Immature natural killer cell (primary cell): ENCODE data around the gene FABP3. TPM values are rescaled to one million over a fixed set of nuclear protein-coding genes. Genes with fewer than 3 reads are reported as not detected.

Experiments used
- DNase-seq, 3 donors: peaks; one replicate each; pipeline ENCODE4 v3.0.0; 2022; ENCODE audit warnings: mixed read lengths in 1 of 3
- H3K27ac Mint-ChIP-seq, 6 donors: one replicate each; pipeline ENCODE4 v1.8.0; 2020; ENCODE audit warnings: mixed read lengths in 6 of 6, mild to moderate bottlenecking in 5 of 6, inconsistent platforms in 4 of 6, moderate library complexity in 3 of 6
- H3K27me3 Mint-ChIP-seq, 3 donors: one replicate each; pipeline ENCODE4 v1.8.0; 2020 to 2021; ENCODE audit warnings: low read depth in 3 of 3, mild to moderate bottlenecking in 3 of 3, mixed read lengths in 3 of 3, moderate library complexity in 3 of 3, inconsistent platforms in 1 of 3
- H3K36me3 Mint-ChIP-seq, 3 donors: one replicate each; pipeline ENCODE4 v1.8.0; 2020; ENCODE audit warnings: mixed read lengths in 3 of 3, inconsistent platforms in 2 of 3, mild to moderate bottlenecking in 2 of 3
- H3K4me1 Mint-ChIP-seq, 2 donors: one replicate each; pipeline ENCODE4 v1.8.0; 2020; ENCODE audit warnings: inconsistent platforms in 2 of 2, mild to moderate bottlenecking in 2 of 2, mixed read lengths in 2 of 2, moderate library complexity in 1 of 2
- H3K4me3 Mint-ChIP-seq, 5 donors: one replicate each; pipeline ENCODE4 v1.8.0; 2020; ENCODE audit warnings: mild to moderate bottlenecking in 5 of 5, mixed read lengths in 5 of 5, inconsistent platforms in 3 of 5, moderate library complexity in 3 of 5
- H3K9me3 Mint-ChIP-seq, 6 donors: one replicate each; pipeline ENCODE4 v1.8.0; 2020; ENCODE audit warnings: mild to moderate bottlenecking in 6 of 6, mixed read lengths in 6 of 6, inconsistent platforms in 4 of 6, moderate library complexity in 3 of 6
- polyA plus RNA-seq, 3 donors: library from polyadenylated mRNA; unstranded; fragments of 300-500 nt; fragmentation: Illumina TruSeq; gene quantifications; one replicate each; pipeline ENCODE4 v1.2.3, GENCODE V29; 2021

Gene FABP3
- polyA plus RNA-seq, 3 donors from 2014 or later = not detected

DNA sequence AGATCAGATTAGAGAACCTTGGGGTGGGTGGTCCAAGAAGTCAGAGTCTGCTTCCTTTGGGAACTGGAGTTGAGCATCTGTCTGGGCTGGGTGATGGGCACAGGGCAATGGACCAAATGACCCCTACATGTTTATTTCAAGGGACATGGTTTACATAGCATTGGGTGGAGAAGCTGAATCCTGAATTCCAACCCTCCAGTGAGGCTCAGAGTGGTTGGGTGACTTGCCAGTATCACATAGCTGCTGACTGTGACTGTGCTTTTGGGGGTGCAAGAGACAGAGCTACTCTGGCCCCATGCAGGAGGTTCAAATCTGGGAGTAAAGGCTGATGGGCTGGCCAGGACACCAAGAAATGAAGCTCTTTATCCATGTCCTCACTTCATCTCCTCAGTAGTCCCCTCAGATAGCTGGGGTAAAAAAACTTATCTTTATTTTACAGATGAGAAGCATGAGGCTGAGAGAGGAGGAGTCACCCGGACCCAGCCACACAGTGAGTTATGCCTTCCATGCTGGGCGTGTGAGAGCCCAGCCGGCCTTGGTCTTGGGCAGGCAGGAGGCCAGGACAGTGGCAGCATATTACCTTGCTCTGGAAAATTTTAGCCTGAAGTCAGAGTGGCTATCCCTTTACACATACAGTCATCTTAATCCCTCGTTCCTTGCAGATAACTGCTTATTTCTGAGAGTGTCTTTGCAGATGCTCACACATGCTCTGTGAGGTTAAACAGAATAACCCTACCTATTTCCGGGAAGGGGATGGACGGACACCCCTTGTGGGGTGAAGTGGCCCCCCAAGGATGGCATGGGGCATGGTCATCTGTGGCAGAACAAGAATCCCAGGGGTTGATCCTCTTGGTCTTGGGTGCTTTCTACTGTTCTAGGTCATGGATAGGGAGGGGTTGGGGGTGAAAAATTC, 37.3 kb upstream of the FABP3 start:
- Mint-ChIP-seq H3K27ac (no peak overlapping the region), H3K36me3 (peaks cover 0 to 7% (median 3%) of the 10 kb centered on the region in 3 donors), H3K9me3 (peaks cover 0 to 1% (median 0%) of the 10 kb centered on the region in 6 donors), H3K4me3 (no peak overlapping the region), H3K27me3 (peaks cover 11 to 16% (median 12%) of the 10 kb centered on the region in 3 donors), H3K4me1 (peaks cover 6 to 15% of the 10 kb centered on the region in 2 donors)
- no peak for DNase-seq

DNA sequence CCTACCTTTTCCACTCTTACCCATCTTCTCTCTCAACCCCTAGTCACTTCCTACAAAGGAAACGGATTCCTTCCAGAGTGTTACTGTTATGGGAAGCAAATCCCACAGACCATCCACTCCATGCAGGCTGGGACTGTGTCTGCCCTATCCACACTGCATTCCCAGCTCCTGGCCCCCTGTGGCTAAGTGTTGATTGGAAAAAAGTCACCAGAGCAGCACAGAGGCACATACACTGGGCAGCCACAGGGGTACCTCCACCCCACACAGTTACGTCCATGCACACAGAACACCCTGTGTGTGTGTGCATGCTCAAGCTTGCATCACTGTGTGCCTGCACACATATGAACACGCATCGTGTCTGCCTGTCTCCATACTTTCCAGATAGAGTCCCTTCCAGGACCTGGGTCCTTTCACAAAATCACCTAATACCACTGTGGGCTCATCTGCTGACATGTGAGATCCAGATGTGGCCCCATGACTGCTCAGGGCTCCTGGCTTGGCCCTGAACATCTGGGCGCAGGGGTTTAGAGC, 36.0 kb upstream of the FABP3 start:
- Mint-ChIP-seq H3K36me3 (peaks cover 3 to 7% (median 3%) of the 10 kb centered on the region in 3 donors), H3K27me3 (peaks cover 11 to 20% (median 12%) of the 10 kb centered on the region in 3 donors), H3K27ac (no peak overlapping the region), H3K9me3 (peaks cover 0 to 1% (median 0%) of the 10 kb centered on the region in 6 donors), H3K4me1 (peaks cover 5 to 11% of the 10 kb centered on the region in 2 donors), H3K4me3 (no peak overlapping the region)
- DNase-seq = no peak

DNA sequence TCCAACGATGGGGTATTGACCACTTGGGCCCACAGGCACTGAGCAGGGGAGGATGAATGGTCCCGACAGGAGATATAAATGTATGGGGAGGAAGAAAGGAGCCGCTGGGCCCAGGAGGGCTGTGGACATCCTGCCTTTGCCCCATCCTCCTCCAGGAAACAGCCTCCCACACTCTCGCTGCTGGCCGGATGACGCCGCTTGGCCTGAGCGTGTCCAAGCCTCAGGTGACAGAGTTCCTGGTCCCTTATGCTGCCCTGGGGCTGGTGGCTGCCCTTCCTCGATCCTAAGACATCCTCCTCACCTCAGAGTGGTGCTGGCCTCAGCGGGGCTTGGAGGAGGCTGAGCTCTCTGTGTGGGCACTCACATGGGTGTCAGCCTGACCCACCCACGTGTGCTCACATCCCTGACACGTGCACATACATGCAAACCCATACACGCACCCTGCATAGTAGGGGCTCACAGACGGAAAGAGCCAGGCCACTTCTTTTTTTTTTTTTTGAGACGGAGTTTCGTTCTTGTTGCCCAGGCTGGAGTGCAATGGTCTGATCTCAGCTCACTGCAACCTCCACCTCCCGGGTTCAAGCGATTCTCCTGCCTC, 34.3 kb upstream of the FABP3 start:
- Mint-ChIP-seq H3K27ac (no peak overlapping the region), H3K4me3 (no peak overlapping the region), H3K9me3 (no peaks in the 10 kb centered on the region), H3K27me3 (peaks cover 5 to 16% (median 11%) of the 10 kb centered on the region in 3 donors), H3K4me1 (peaks cover 0 to 1% of the 10 kb centered on the region in 2 donors), H3K36me3 (peaks cover 0 to 3% (median under 1%) of the 10 kb centered on the region in 3 donors)
- no peak for DNase-seq

DNA sequence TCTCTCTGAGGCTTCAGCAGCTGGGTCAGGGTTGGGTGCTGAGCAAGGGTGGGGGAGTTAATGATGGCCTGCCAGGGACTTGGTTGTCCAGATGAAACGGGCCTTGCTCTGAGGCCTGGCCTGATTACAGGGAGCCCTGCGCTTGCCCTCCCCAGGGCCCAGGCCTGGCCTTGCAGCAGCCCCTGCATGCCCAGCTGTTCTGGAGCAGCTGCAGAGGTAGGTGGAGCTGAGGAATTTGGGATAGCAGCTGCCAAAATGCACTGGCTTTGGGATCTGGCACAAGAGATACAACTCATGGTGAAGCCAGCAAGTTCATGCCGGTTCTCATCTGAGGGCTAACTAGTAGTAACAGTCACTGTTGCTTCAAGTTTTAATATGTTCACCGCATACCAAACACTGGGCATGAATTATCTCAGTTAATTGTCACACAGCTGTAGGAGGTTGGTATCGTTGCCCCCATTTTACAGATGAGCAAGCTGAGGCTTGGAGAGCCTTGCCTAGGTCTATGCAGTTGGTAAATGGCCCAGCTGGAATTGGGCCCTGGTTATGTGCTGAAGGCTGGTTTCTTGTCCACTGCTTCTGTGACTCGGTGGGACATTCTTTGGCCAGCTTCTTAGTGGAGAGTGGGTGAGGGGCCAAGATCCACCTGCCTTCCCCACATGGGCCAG, 32.8 kb upstream of the FABP3 start:
- no peak overlapping the region for H3K4me3 Mint-ChIP-seq
- H3K4me1 Mint-ChIP-seq = no peaks in the 10 kb centered on the region
- no peaks in the 10 kb centered on the region for H3K9me3 Mint-ChIP-seq
- no peak for DNase-seq
- peaks cover under 1 to 13% (median 4%) of the 10 kb centered on the region in 3 donors for H3K27me3 Mint-ChIP-seq
- H3K27ac Mint-ChIP-seq = no peak overlapping the region
- H3K36me3 Mint-ChIP-seq = peaks cover 0 to 3% (median 0%) of the 10 kb centered on the region in 3 donors

DNA sequence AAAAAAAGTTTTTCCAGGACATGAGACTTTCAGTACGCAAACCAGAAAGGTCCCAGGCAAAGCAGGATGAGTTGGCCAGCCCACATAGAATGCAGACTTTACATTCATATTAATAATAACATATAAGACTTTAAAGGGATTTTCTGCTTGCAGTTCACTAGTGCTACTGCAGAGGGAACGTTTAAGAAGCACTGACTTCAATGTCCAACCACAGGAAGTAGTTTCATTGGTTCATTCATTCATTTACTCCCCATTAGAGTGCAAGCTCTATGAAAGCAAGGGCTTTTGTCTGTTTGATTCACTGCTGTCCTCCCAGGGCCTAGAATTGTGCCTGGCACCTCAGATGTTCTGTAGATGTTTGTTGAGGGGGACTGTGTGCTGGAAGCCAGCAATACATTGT, 28.4 kb upstream of the FABP3 start:
- Mint-ChIP-seq H3K4me1 (peaks cover 4 to 5% of the 10 kb centered on the region in 2 donors), H3K27ac (no peak overlapping the region), H3K4me3 (no peak overlapping the region), H3K9me3 (no peaks in the 10 kb centered on the region), H3K36me3 (peaks cover 0 to 3% (median 0%) of the 10 kb centered on the region in 3 donors), H3K27me3 (peaks cover 0 to 7% (median 4%) of the 10 kb centered on the region in 3 donors)
- no peak for DNase-seq

DNA sequence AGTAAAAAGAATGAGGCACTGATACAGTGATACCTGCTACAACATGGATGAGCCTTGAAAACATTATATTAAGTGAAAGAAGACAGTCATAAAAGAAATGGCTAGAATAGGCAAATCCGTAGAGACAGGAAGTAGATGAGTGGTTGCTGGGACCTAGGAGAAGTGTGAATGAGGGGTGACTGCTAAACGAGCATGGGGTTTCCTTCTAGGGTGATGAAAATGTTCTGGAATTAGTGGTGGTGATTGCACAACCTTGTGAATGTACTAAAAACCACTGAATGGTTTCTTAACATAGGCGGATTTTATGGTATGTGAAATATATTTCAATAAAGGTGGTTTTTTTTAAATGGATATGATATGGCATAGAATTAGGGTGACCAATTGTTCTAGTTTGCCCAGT, 27.5 kb upstream of the FABP3 start:
- peaks cover 0 to 7% (median 3%) of the 10 kb centered on the region in 3 donors for H3K27me3 Mint-ChIP-seq
- no peak overlapping the region for H3K27ac Mint-ChIP-seq

DNA sequence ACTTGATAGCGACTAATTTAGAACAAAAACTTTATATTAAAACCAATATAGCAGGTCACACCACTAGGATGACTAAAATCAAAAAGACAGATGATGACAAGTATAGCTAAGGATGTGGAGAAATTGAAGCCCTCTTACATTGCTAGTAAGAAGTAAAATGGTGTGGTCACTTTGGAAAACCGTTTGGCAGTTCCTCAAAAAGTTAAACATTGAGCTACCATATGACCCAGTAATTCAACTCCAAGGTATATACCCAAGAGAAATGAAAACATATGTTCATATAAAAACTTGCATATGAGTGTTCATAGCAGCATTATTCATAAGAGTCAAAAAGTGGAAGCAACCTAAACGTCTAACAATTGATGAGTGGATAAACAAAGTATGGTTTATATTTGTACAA, 27.1 kb upstream of the FABP3 start:
- H3K27ac Mint-ChIP-seq = no peak overlapping the region
- no peak for DNase-seq
- peaks cover 8 to 13% of the 10 kb centered on the region in 2 donors for H3K4me1 Mint-ChIP-seq
- H3K9me3 Mint-ChIP-seq = no peaks in the 10 kb centered on the region
- peaks cover 0 to under 1% (median 0%) of the 10 kb centered on the region in 3 donors for H3K36me3 Mint-ChIP-seq
- no peak overlapping the region for H3K4me3 Mint-ChIP-seq
- peaks cover 0 to 5% (median 3%) of the 10 kb centered on the region in 3 donors for H3K27me3 Mint-ChIP-seq

More for the DNA sequence above, 27.5 kb upstream of the FABP3 start:
- Mint-ChIP-seq H3K9me3 (no peaks in the 10 kb centered on the region), H3K4me3 (no peak overlapping the region), H3K4me1 (peaks cover 5 to 8% of the 10 kb centered on the region in 2 donors), H3K36me3 (peaks cover 0 to 3% (median 0%) of the 10 kb centered on the region in 3 donors)
- DNase-seq = no peak

DNA sequence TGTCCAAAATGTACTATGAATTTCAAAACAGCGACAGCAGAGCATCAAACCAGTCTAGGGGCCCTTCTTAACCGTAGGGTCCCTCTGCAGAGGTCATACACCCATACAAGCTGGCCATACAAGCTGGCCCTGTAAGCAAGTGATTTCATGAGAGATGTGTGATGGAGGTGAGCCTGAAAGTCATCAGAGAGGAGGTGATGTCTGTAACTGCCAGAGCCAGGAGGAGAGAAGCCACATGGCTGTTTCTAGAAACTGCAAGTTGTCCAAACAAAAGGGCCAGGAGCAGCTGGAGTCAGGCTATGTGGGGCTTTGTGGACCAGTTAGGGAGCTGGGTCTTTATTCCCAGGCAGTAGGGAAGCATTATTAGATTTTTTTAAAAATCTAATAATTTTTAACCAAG, 25.4 kb upstream of the FABP3 start:
- no peak for DNase-seq
- no peak overlapping the region for H3K4me3 Mint-ChIP-seq
- H3K4me1 Mint-ChIP-seq = peaks cover 16 to 20% of the 10 kb centered on the region in 2 donors
- H3K36me3 Mint-ChIP-seq = no peaks in the 10 kb centered on the region
- H3K27me3 Mint-ChIP-seq = peaks cover 0 to 3% (median 3%) of the 10 kb centered on the region in 3 donors
- no peaks in the 10 kb centered on the region for H3K9me3 Mint-ChIP-seq
- no peak overlapping the region for H3K27ac Mint-ChIP-seq

DNA sequence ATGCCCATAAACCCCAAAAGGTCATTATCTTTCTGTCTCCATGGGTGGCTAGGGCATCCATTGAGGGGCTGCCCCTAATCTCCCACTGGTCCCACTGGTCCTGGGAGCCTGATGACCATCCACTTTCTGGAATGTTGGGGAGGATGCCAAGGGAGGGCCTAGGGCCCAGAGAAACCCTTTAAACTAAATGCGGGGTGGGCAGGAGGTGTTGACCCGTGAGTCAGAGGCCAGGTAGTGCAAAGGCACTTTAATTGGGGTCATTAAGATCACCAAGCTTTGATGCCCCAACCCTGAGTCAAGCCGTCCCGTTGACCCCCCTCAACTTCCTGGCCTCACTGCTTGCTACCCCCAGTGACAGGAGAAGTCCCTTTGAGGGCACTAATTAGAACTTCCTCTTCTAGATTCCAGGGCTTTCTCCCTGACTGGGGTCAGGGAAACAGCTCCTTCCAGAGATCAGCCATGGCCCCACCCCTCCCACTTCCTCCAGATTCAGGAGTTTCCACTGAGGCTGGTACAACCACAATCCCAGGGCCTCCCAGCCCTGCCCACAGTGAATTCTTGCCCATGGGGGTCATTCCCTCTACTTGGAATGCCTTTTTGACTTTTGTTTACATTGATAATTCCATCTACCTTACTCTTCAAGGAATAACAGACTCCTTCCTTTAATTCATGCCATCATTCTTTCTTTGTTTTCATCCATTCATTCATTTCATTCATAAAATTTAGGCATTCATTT, 24.7 kb upstream of the FABP3 start:
- Mint-ChIP-seq H3K4me1 (peaks cover 16 to 20% of the 10 kb centered on the region in 2 donors), H3K27ac (peak overlapping the region in 1 of 6 donors; percentile 3), H3K36me3 (no peaks in the 10 kb centered on the region), H3K9me3 (no peaks in the 10 kb centered on the region), H3K4me3 (no peak overlapping the region), H3K27me3 (peaks cover 0 to 3% (median 3%) of the 10 kb centered on the region in 3 donors)
- DNase-seq = no peak

DNA sequence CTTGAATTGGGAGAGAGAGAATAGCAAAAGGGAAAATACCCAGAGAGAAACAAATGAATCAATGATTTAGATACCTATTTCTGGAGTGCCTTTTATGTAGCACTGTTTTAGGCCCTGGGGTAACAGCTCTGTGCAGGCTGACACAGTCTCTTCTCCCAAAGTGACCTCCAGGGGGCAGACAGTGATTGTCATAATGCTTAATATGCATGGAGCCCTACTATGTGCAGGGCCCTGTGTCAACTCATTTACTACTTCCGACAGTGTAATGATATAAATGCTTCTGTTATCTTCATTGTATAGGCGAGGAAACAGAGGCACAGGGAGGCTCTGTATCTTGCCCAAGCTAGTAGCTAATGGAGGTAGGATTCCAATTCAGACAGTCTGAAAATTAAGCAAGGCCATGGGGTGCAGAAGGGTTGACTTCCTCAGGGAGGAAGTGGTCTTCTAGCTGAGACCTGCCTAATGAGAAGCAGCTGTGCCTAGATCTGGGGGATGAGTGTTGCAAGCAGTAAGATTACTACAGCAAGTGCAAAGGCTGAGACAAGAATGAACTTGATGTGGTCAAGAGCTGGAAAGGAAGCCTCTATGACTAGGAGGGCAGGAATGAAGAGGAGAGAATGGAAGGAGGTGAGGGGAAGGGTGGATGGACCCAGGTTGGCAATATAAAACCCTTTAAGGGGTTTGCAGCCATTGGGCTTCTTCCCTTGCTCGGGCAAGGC, 23.9 kb upstream of the FABP3 start:
- peak overlapping the region in 1 of 6 donors; percentile 1 for H3K27ac Mint-ChIP-seq
- no peaks in the 10 kb centered on the region for H3K36me3 Mint-ChIP-seq
- peaks cover 16 to 20% of the 10 kb centered on the region in 2 donors for H3K4me1 Mint-ChIP-seq
- peak overlapping the region in 3 of 5 donors; percentile 17 to 48 (median 42) for H3K4me3 Mint-ChIP-seq
- DNase-seq = no peak
- H3K9me3 Mint-ChIP-seq = no peaks in the 10 kb centered on the region
- H3K27me3 Mint-ChIP-seq = peaks cover 0 to 3% (median 3%) of the 10 kb centered on the region in 3 donors

DNA sequence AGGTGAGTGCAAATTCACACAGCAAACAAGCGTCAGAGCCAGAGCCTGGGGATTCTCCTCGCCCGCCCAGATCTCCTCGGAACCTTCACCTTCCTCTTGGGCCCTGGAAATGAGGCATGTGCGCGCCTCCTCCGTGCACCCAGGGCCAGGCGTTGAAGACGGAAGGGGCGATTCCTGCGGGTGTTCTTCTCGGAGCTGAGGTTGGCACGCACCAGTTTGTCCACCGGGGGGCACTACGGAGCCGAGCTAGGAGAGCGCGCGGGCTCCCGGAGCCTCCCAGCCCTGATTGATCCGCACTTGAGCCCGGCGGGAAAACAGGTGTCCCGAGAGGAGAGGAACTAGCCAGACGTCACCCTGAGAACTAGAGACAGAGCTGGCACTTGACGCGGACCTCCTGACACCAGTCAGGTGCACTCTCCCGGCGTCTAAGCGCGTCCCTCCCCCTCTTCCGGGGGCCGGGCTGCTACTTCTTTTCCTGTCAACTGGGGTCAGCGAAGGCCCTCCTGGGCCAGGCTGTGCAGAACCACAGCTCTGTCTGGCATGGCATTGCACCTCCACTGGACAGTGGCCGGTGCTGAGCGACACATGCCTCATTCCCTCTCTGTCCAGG, 21.8 kb upstream of the FABP3 start:
- Mint-ChIP-seq H3K27me3 (peaks cover 0 to 3% (median 2%) of the 10 kb centered on the region in 3 donors), H3K36me3 (no peaks in the 10 kb centered on the region), H3K9me3 (no peaks in the 10 kb centered on the region), H3K4me1 (peaks cover 16 to 20% of the 10 kb centered on the region in 2 donors), H3K4me3 (peak overlapping the region; percentile 79 to 88 (median 87)), H3K27ac (peak overlapping the region in 5 of 6 donors; percentile 32 to 68 (median 53))
- DNase-seq = peak; percentile 64 to 65 (median 65)

DNA sequence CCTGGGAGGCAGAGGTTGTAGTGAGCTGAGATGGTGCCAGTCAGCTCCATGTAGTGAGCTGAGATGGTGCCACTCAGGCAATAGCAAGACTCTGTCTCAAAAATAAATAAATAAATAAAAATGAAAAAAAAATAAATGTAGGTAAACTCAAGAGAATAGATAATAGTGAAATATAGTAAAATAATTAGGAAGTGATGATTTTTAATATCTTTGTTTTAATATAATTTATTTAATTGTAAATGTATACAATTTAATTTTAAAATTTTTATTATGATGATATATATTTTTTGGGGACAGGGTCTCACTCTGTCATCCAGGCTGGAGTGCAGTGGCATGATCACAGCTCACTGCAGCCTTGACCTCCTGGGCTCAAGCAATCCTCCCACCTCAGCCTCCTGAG, 20.6 kb upstream of the FABP3 start:
- Mint-ChIP-seq H3K27me3 (peaks cover 2 to 3% (median 2%) of the 10 kb centered on the region in 3 donors), H3K4me1 (peaks cover 16 to 20% of the 10 kb centered on the region in 2 donors), H3K27ac (no peak overlapping the region), H3K9me3 (no peaks in the 10 kb centered on the region), H3K4me3 (no peak overlapping the region), H3K36me3 (no peaks in the 10 kb centered on the region)
- DNase-seq = no peak
